Psoas muscle (tissue), 8 donors: Measurements from ENCODE around the gene FNDC3B. TPM values are rescaled to one million over a fixed set of nuclear protein-coding genes. Genes with fewer than 3 reads are reported as not detected.

Experiments used
- ATAC-seq, 4 donors: fragments of 200-7000 bp; cut with Tn5 transposase; one replicate each; pipeline ENCODE4 v1.9.1; 2020; ENCODE audit warnings: moderate library complexity in 3 of 4, mild to moderate bottlenecking in 2 of 4
- DNase-seq, 2 donors: peaks; one replicate each; pipeline ENCODE4 v3.0.0-alpha.2; 2020
- H3K27ac ChIP-seq: fragments of 200-600 bp; one replicate; pipeline ENCODE4 v1.8.0; 2022
- H3K27me3 ChIP-seq, 3 donors: fragments of 200-600 bp in 1 of 3; one replicate each; pipeline versions ENCODE4 v1.6.1 to v1.8.0; 2013 to 2022; ENCODE audit warnings: low read length in 2 of 3, mild to moderate bottlenecking in 2 of 3, moderate library complexity in 1 of 3; ENCODE audit not compliant: insufficient read depth in 3 of 3
- H3K36me3 ChIP-seq, 2 donors: fragments of 200-600 bp in 1 of 2; one replicate each; pipeline versions ENCODE4 v1.6.1 to v1.8.0; 2013 to 2022; ENCODE audit warnings: low read depth in 1 of 2, mild to moderate bottlenecking in 1 of 2, moderate library complexity in 1 of 2; ENCODE audit not compliant: insufficient read depth in 1 of 2
- H3K4me1 ChIP-seq: fragments of 200-600 bp; one replicate; pipeline ENCODE4 v1.8.0; 2022
- H3K4me3 ChIP-seq: fragments of 200-600 bp; one replicate; pipeline ENCODE4 v1.8.0; 2022; ENCODE audit warnings: mild to moderate bottlenecking
- H3K9me3 ChIP-seq: fragments of 200-600 bp; one replicate; pipeline ENCODE4 v1.8.0; 2022
- CTCF ChIP-seq: fragments of 200-600 bp; IDR thresholded peaks from one replicate; pipeline ENCODE4 v1.8.0; 2022; ENCODE audit warnings: antibody characterized with exemption
- WGBS, 3 donors: extraction: QIAGEN DNeasy Blood & Tissue Kit; methylation state at CpG; one replicate each; pipeline versions ENCODE4 v1.1.6 to v1.1.7; 2013; 5-methylcytosine and 5-hydroxymethylcytosine counted together
- intact Hi-C, 2 donors: fragments of 100-400 bp; cut with DNase I; formaldehyde crosslinking; loops; one replicate each; pipeline versions ENCODE4 v1.11.0 to v1.14.2; 2022
- polyA plus RNA-seq, 3 donors: library from polyadenylated mRNA; stranded (reverse); fragments of 200-250 nt; gene quantifications; one replicate each; pipeline ENCODE4 v1.2.3, GENCODE V29; 2013
- total RNA-seq, 4 donors: library from RNA; stranded (reverse); fragmentation: NEBNext Ultra II Directional in 2 of 4; extraction: Animal tissue kit (Norgen Biotek cat#: 25700) in 2 of 4; gene quantifications; one replicate each; pipeline versions ENCODE4 v1.2.1 to v1.2.4, GENCODE V29; 2021 to 2023
- donor health status: healthy with polysubstance abuse.
- donor health status: DM: no; HTN: no; CAD: no; lungs with moderate emphysema.
- donor health status: Bipolar disorder and iron deficiency.
- donor health status: healthy.
- donor health status: DM: yes; HTN: yes; CAD: no.
- donor health status: DM: no; HTN: no; CAD: no.
- donor health status: DM: no; HTN: no; CAD: no.
- donor health status: DM: yes; HTN: yes; CAD: no.

Gene FNDC3B
- total and polyA plus RNA-seq, 7 donors, result 12.4 to 133 (median 50.8) TPM

GRCh38 chr3:172441581-172441980 is 402.2 kb downstream of the FNDC3B start:
- no peaks in the 10 kb centered on the region for H3K36me3 ChIP-seq
- no peaks in the 10 kb centered on the region for H3K9me3 ChIP-seq
- H3K27me3 ChIP-seq, result peaks cover 0 to 10% (median 0%) of the 10 kb centered on the region in 3 donors
- 82 to 84% (median 84%) methylated on average over 5 of the region's 5 CpGs for WGBS, 3 donors
- TF ChIP-seq CTCF, result no peak
- no peaks in the 10 kb centered on the region for H3K4me1 ChIP-seq
- intact Hi-C loops, result no loop called here
- DNase-seq, result no peak
- ATAC-seq, result no peak
- H3K4me3 ChIP-seq, result no peak overlapping the region
- no peak overlapping the region for H3K27ac ChIP-seq

- no peak overlapping the region for H3K27ac ChIP-seq
- intact Hi-C loops, result no loop called here
- no peak for TF ChIP-seq CTCF
- no peaks in the 10 kb centered on the region for H3K36me3 ChIP-seq
- no peak for ATAC-seq
- no peak for DNase-seq
- H3K4me3 ChIP-seq, result no peak overlapping the region
- no peaks in the 10 kb centered on the region for H3K9me3 ChIP-seq
- peaks cover 3 to 20% (median 4%) of the 10 kb centered on the region in 3 donors for H3K27me3 ChIP-seq
- no peaks in the 10 kb centered on the region for H3K4me1 ChIP-seq
- WGBS, 3 donors, result 85 to 93% (median 85%) methylated on average over 1 of the region's 1 CpG
Measured at GRCh38 chr3:172442606-172443005, 403.2 kb downstream of the FNDC3B start.

GRCh38 chr3:172444821-172445220 is 405.4 kb downstream of the FNDC3B start:
- H3K27me3 ChIP-seq, result peaks cover 4 to 42% (median 21%) of the 10 kb centered on the region in 3 donors
- no peak for TF ChIP-seq CTCF
- intact Hi-C loops, result no loop called here
- no peaks in the 10 kb centered on the region for H3K9me3 ChIP-seq
- DNase-seq (no peak), ATAC-seq (no peak)
- H3K4me1 ChIP-seq, result no peaks in the 10 kb centered on the region
- no peak overlapping the region for H3K4me3 ChIP-seq
- WGBS, 3 donors, result 80 to 88% (median 83%) methylated on average over 6 of the region's 6 CpGs
- no peaks in the 10 kb centered on the region for H3K36me3 ChIP-seq
- no peak overlapping the region for H3K27ac ChIP-seq

GRCh38 chr3:172446198-172446597 is 406.8 kb downstream of the FNDC3B start:
- no peak for DNase-seq
- intact Hi-C loops, result no loop called here
- Histone ChIP-seq H3K4me1 (no peaks in the 10 kb centered on the region), H3K27ac (no peak overlapping the region), H3K9me3 (no peaks in the 10 kb centered on the region), H3K4me3 (no peak overlapping the region), H3K27me3 (peaks cover 4 to 52% (median 23%) of the 10 kb centered on the region in 3 donors), H3K36me3 (no peaks in the 10 kb centered on the region)
- 76 to 85% (median 76%) methylated on average over 3 of the region's 3 CpGs for WGBS, 3 donors
- no peak for TF ChIP-seq CTCF
- ATAC-seq, result no peak
